HEK293T (cell line): ENCODE results near the gene MARK4.

Experiments
- ARNT ChIP-seq: fragments of 450-650 bp; IDR thresholded peaks from 2 replicates; pipeline ENCODE4 v1.6.1; 2017; ENCODE audit warnings: mild to moderate bottlenecking
- BHLHE40 ChIP-seq: fragments of 450-650 bp; IDR thresholded peaks from 2 replicates; pipeline ENCODE4 v1.6.1; 2016; ENCODE audit warnings: mild to moderate bottlenecking, moderate library complexity, borderline replicate concordance
- CTBP1 ChIP-seq: fragments of 450-650 bp; IDR thresholded peaks from 2 replicates; pipeline ENCODE4 v1.6.1; 2016; ENCODE audit warnings: borderline replicate concordance
- ELF4 ChIP-seq: fragments of 450-650 bp; IDR thresholded peaks from 2 replicates; pipeline ENCODE4 v1.6.1; 2017; ENCODE audit warnings: antibody characterized with exemption
- FOXK2 ChIP-seq: fragments of 450-650 bp; IDR thresholded peaks from 2 replicates; pipeline ENCODE4 v1.6.1; 2016; ENCODE audit warnings: mild to moderate bottlenecking
- FOXM1 ChIP-seq: fragments of 450-650 bp; IDR thresholded peaks from 2 replicates; pipeline ENCODE4 v1.6.1; 2017; ENCODE audit warnings: mild to moderate bottlenecking, borderline replicate concordance
- HDGF ChIP-seq: fragments of 450-650 bp; IDR thresholded peaks from 2 replicates; pipeline ENCODE4 v1.6.1; 2017; ENCODE audit warnings: antibody characterized with exemption, borderline replicate concordance
- L3MBTL2 ChIP-seq: fragments of 450-650 bp; conservative IDR thresholded peaks from 2 replicates; pipeline ENCODE4 v1.6.1; 2016; ENCODE audit warnings: mild to moderate bottlenecking
- LEF1 ChIP-seq: fragments of 450-650 bp; IDR thresholded peaks from 2 replicates; pipeline ENCODE4 v1.6.1; 2017; ENCODE audit warnings: mild to moderate bottlenecking, borderline replicate concordance
- NFRKB ChIP-seq: fragments of 450-650 bp; IDR thresholded peaks from 2 replicates; pipeline ENCODE4 v1.6.1; 2016; ENCODE audit warnings: mild to moderate bottlenecking, moderate library complexity
- PKNOX1 ChIP-seq: fragments of 450-650 bp; IDR thresholded peaks from 2 replicates; pipeline ENCODE4 v1.6.1; 2016
- SP1 ChIP-seq: fragments of 450-650 bp; IDR thresholded peaks from 2 replicates; pipeline ENCODE4 v1.6.1; 2017
- SUZ12 ChIP-seq: fragments of 450-650 bp; IDR thresholded peaks from 2 replicates; pipeline ENCODE4 v1.6.1; 2016; ENCODE audit warnings: mild to moderate bottlenecking
- TARDBP ChIP-seq: fragments of 450-650 bp; IDR thresholded peaks from 2 replicates; pipeline ENCODE4 v1.6.1; 2016

GRCh38 chr19:45222724-45223123 lies 28.3 kb upstream of the MARK4 start:
- TF ChIP-seq FOXM1 (no peak), SUZ12 (no peak), SP1 (no peak), HDGF (no peak), CTBP1 (no peak), ARNT (no peak), ELF4 (no peak), L3MBTL2 (no peak), PKNOX1 (no peak), NFRKB (no peak), TARDBP (no peak), FOXK2 (no peak), BHLHE40 (no peak), LEF1 (no peak)
